AG09319 (cell line): ENCODE results near the gene IMP3.

Experiments used
- DNase-seq: peaks from one replicate; pipeline ENCODE4 v3.0.0-alpha.2; 2010; ENCODE audit warnings: low read depth; ENCODE audit errors: extremely low read depth
- TF ChIP-seq, protein P1 (sequence below): IDR thresholded peaks from 2 replicates; pipeline ENCODE4 v1.5.1; 2011; ENCODE audit warnings: low read depth, mild to moderate bottlenecking, inconsistent platforms, low read length, moderate library complexity

IMP3 gene

DNA sequence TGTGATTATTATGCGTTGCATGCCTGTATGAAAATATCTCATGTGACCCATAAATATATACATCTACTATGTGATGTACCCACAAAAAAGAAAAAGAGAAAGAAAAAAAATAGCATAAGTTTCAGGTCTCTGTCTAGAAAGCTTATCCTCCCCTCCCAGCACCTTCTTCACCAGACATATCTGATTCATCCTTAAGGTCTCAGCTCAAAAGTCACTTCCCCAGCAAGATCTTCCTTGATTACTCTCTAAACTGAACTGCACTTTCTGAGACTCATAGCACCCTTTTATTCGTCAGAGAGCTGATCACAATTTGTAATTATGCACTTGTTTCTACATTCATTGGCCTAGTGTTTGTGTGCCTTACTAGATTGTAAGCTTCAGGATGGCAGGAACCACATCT lies 49.8 kb downstream of the IMP3 start:
- no peak for DNase-seq
- TF ChIP-seq, protein P1, sequence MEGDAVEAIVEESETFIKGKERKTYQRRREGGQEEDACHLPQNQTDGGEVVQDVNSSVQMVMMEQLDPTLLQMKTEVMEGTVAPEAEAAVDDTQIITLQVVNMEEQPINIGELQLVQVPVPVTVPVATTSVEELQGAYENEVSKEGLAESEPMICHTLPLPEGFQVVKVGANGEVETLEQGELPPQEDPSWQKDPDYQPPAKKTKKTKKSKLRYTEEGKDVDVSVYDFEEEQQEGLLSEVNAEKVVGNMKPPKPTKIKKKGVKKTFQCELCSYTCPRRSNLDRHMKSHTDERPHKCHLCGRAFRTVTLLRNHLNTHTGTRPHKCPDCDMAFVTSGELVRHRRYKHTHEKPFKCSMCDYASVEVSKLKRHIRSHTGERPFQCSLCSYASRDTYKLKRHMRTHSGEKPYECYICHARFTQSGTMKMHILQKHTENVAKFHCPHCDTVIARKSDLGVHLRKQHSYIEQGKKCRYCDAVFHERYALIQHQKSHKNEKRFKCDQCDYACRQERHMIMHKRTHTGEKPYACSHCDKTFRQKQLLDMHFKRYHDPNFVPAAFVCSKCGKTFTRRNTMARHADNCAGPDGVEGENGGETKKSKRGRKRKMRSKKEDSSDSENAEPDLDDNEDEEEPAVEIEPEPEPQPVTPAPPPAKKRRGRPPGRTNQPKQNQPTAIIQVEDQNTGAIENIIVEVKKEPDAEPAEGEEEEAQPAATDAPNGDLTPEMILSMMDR, result no peak
